NCI-H1436 (cell line): Measurements from ENCODE around the gene ZNF543.
A peak's percentile ranks its signal among the peaks of the same experiment; 100 is the strongest.
"Not testable (repeated sequence)": the region's sequence is repeated elsewhere in the genome, so short reads cannot be mapped to it uniquely, and the experiment has no call there.

Source experiments
- DNase-seq: peaks from one replicate; lab custom pipeline; 2025; lab: John Stamatoyannopoulos, UW

ZNF543 gene

GRCh38 chr19:57321116-57321515, 844 bp downstream of the ZNF543 start:
- no peak for DNase-seq

DNA sequence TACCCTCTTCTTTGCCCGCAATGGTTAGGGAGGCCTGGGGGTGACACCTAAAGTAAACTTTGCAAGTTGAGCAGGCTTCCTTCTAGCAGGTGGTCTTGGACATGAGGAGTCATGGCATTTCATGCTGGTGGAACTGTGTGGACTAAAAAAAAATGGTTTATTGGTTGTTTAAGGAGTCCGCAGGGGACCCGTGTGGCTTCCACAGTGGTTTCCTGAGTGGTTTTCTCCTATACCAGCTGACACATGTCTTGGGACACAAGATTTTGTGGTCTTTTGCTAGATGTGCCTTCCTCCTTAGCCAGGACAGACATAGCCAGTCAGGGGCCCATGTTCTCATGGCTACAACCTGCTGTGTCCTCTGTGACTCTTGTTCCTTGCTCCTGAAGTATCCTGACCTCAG, 1.5 kb downstream of the ZNF543 start:
- no peak for DNase-seq

GRCh38 chr19:57324992-57325391, 4.7 kb downstream of the ZNF543 start:
- no peak for DNase-seq

DNA sequence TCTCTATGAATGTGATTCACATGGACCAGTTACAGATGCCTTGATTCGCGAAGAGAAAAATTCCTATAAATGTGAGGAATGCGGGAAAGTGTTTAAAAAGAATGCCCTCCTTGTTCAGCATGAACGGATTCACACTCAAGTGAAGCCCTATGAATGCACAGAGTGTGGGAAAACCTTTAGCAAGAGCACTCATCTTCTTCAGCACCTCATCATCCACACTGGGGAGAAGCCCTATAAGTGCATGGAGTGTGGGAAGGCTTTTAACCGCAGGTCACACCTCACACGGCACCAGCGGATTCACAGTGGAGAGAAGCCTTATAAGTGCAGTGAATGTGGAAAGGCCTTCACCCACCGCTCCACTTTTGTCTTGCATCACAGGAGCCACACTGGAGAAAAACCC, 7.7 kb downstream of the ZNF543 start:
- no peak for DNase-seq

- no peak for DNase-seq
These were observed 13.9 kb downstream of the ZNF543 start for GRCh38 chr19:57334191-57334590.

GRCh38 chr19:57338877-57339276, 18.6 kb downstream of the ZNF543 start:
- no peak for DNase-seq

GRCh38 chr19:57342582-57342981, 22.3 kb downstream of the ZNF543 start:
- DNase-seq: no peak

DNA sequence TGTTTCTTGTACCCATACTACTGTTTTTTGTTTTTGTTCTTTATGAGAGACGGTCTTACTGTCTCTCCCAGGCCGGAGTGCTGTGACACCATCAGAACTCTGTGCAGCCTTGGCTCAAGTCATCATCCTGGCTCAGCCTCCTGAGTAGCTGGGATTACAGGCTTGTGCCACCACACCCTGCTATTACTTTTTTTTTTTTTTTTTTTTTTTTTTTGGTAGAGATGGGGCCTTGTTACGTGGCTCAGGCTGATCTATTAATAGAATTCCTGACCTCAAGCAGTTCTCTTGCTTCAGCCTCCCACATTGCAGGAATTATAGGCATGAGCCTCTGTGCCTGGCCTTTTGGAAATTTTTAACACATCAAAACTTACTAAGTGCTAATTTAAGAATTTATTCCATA, 27.9 kb downstream of the ZNF543 start:
- no peak for DNase-seq

- peak; percentile 93 for DNase-seq
These were observed 30.9 kb downstream of the ZNF543 start, which contains the start of gene ZNF304 for GRCh38 chr19:57350877-57351805. Gene ZNF304 (plus strand): TSS chr19:57351271. CDS start chr19:57351665, 394 bp downstream.

DNA sequence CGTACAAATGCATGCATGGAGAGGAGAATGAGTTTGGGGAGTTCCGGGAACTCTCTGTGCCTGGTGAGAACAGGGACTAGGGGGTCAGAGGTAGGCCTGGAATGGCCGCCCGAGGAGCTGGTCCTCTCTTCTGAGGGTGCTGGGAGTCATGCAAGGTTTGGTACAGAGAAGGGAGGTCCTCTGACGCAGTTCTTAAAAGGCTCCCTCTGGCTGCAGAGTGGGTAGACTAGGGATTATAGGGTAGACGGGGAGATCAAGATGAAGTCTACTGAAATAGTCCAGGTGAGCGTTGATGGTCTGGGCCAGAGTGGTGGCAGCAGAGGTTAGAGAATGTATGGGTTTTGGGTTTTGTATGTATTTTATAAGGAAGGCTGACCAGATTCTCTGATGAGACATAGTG, 31.6 kb downstream of the ZNF543 start:
- no peak for DNase-seq

- no peak for DNase-seq
These were observed 35.6 kb downstream of the ZNF543 start for GRCh38 chr19:57355916-57356315.

- DNase-seq: no peak
These were observed 37.1 kb downstream of the ZNF543 start for GRCh38 chr19:57357406-57357805.

DNA sequence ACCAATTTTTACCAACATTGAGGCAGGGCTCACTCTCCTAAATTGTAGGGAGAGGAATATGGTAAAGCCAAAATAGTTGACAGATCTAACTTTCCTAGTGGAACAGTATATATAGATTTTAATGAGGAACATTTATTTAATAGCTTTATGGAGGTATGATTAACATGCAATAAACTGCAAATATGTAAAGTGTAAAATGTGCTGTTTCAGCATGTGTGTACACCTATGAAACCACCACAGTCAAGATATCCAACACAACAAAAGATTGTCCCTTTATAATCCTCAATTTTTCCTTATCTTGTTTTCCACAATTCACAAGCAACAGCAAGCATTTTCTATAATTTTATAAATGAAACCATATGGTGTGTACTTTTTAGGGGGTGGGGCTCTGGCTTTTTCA, 39.0 kb downstream of the ZNF543 start:
- no peak for DNase-seq

GRCh38 chr19:57362419-57362818, 42.1 kb downstream of the ZNF543 start:
- DNase-seq: no peak

- peak; percentile 100 for DNase-seq
These were observed 42.9 kb downstream of the ZNF543 start, which contains the start of the genes TRAPPC2B and ZNF547 for GRCh38 chr19:57362997-57363687. Gene TRAPPC2B (plus strand): TSS chr19:57363551. CDS start chr19:57364834, 1,283 bp downstream. Gene ZNF547 (plus strand): TSS chr19:57363551. CDS start chr19:57368556, 5,005 bp downstream.

GRCh38 chr19:57363688-57364181, 43.5 kb downstream of the ZNF543 start:
- DNase-seq: no peak

DNA sequence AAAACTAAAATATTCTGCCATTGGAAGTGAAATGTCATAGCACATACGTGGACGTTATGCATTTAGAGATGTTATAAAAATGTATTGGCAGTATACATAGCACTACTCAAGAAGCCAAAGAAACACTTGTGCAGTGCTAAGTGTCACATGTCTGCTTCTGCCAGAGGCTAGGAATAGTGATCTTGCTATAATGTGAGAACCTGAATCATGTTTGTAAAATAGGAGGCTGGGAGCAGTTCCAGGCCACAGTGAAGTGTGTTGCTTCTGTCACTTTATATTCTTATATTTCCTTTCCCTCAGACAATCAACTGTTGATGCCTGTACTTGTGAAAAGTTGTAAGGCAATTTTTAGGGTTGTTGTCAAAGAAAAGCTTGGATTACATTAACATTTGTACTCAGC, 46.5 kb downstream of the ZNF543 start:
- no peak for DNase-seq

DNA sequence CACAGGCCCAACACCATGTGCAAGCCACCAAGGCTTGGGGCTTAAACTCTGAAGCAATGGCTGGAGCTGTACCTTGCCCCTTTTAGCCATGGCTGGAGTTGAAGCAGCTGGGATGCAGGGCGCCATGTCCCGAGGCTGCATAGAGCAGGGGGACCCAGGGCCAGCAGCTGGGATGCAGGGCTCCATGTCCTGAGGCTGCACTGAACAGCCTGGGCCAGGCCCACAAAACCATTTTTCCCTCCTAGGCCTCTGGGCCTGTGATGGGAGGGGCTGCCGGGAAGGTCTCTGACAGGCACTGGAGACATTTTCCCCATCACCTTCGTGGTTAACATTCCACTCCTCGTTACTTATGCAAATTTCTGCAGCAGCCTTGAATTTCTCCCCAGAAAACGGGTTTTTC, 53.9 kb downstream of the ZNF543 start:
- no peak for DNase-seq

DNA sequence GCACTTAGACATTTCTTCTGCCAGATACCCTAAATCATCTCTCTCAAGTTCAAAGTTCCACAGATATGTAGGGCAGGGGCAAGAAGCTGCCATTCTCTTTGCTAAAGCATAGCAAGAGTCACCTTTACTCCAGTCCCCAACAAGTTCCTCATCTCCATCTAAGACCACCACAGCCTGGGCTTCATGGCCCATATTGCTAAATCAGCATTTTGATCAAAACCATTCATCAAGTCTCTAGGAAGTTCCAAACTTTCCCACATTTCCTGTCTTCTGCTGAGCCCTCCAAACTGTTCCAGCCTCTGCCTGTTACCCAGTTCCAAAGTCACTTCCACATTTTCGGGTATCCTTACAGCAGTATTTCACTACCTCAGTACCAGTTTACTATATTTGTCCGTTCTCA, 54.4 kb downstream of the ZNF543 start:
- not testable (repeated sequence) for DNase-seq

DNA sequence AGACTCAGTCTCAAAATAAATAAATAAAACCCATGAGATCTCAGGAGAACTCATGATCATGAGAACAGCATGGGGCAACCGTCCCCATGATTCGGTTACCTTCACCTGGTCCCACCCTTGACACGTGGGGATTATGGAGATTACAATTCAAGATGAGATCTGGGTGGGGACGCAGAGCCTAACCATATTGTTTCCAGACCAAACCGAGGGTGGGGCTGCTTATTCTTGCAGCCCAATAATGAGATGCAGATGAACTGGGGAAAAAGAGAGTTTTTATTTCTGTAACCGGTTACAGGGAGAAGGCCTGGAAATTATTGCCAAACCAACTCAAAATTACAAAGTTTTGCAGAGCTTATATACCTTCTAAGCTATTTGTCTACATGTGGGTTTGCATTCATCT, 55.9 kb downstream of the ZNF543 start:
- no peak for DNase-seq

- DNase-seq: no peak
These were observed 57.4 kb downstream of the ZNF543 start for GRCh38 chr19:57377498-57378146.
